Osteoblast (primary cell): ENCODE measurements around the gene TECR. TPM values are rescaled to one million over a fixed set of nuclear protein-coding genes. Genes with fewer than 3 reads are reported as not detected.

Experiments
- DNase-seq: peaks from one replicate; pipeline ENCODE4 v3.0.0; 2011; ENCODE audit warnings: low spot score, mixed read lengths; ENCODE audit not compliant: insufficient read length; ENCODE audit errors: missing footprints
- H2AFZ ChIP-seq: 2 replicates; pipeline ENCODE4 v1.6.0; 2011; ENCODE audit warnings: mild to moderate bottlenecking, low read length
- H3K27ac ChIP-seq: 2 replicates; pipeline ENCODE4 v1.5.1; 2011; ENCODE audit warnings: mild to moderate bottlenecking, low read depth, low read length, moderate library complexity
- H3K27me3 ChIP-seq: 2 replicates; pipeline ENCODE4 v1.6.0; 2012; ENCODE audit warnings: mild to moderate bottlenecking, control low read depth, inconsistent platforms, low read length, moderate library complexity; ENCODE audit not compliant: insufficient read depth
- H3K36me3 ChIP-seq: 2 replicates; pipeline ENCODE4 v1.5.1; 2011; ENCODE audit warnings: mild to moderate bottlenecking, low read length, control low read depth, moderate library complexity; ENCODE audit not compliant: insufficient read depth
- H3K4me1 ChIP-seq: 2 replicates; pipeline ENCODE4 v1.5.1; 2011; ENCODE audit warnings: mild to moderate bottlenecking, low read length, control low read depth, moderate library complexity; ENCODE audit not compliant: insufficient read depth
- H3K4me2 ChIP-seq: 2 replicates; pipeline ENCODE4 v1.6.0; 2011; ENCODE audit warnings: mild to moderate bottlenecking, low read length; ENCODE audit not compliant: insufficient read depth
- H3K4me3 ChIP-seq: fragments of 200-600 bp; sonication (generic); 3 replicates; pipeline ENCODE4 v1.5.1; 2012; ENCODE audit warnings: mild to moderate bottlenecking, low read length, inconsistent platforms; ENCODE audit not compliant: insufficient read depth
- H3K79me2 ChIP-seq: 2 replicates; pipeline ENCODE4 v1.6.0; 2012; ENCODE audit warnings: mild to moderate bottlenecking, low read length, control low read depth, inconsistent platforms; ENCODE audit not compliant: insufficient read depth
- H3K9me3 ChIP-seq: 2 replicates; pipeline ENCODE4 v1.5.1; 2011; ENCODE audit warnings: low read depth, low read length, control low read depth
- H4K20me1 ChIP-seq: 2 replicates; pipeline ENCODE4 v1.6.0; 2012; ENCODE audit warnings: mild to moderate bottlenecking, low read length, control low read depth; ENCODE audit not compliant: insufficient read depth
- total RNA-seq: library from RNA; depleted of rRNA; stranded (reverse); fragments of >200 nt; gene quantifications from 2 replicates; pipeline ENCODE4 v1.2.3, GENCODE V29; 2012
- TF ChIP-seq, protein P1 (sequence below): IDR thresholded peaks from 2 replicates; pipeline ENCODE4 v1.5.1; 2011; ENCODE audit warnings: mild to moderate bottlenecking, low read depth, low read length, moderate library complexity; ENCODE audit errors: extremely low read depth

TECR gene
- total RNA-seq, 1 donor, result 41.6 TPM

- H3K36me3 ChIP-seq, result peaks cover 21% of the 10 kb centered on the region
- H3K4me3 ChIP-seq, result peak overlapping the region; percentile 95
- H3K27me3 ChIP-seq, result no peaks in the 10 kb centered on the region
- TF ChIP-seq, protein P1, sequence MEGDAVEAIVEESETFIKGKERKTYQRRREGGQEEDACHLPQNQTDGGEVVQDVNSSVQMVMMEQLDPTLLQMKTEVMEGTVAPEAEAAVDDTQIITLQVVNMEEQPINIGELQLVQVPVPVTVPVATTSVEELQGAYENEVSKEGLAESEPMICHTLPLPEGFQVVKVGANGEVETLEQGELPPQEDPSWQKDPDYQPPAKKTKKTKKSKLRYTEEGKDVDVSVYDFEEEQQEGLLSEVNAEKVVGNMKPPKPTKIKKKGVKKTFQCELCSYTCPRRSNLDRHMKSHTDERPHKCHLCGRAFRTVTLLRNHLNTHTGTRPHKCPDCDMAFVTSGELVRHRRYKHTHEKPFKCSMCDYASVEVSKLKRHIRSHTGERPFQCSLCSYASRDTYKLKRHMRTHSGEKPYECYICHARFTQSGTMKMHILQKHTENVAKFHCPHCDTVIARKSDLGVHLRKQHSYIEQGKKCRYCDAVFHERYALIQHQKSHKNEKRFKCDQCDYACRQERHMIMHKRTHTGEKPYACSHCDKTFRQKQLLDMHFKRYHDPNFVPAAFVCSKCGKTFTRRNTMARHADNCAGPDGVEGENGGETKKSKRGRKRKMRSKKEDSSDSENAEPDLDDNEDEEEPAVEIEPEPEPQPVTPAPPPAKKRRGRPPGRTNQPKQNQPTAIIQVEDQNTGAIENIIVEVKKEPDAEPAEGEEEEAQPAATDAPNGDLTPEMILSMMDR, result no peak
- peak overlapping the region; percentile 37 for H3K27ac ChIP-seq
- DNase-seq, result peak; percentile 97
- H3K4me2 ChIP-seq, result peak overlapping the region; percentile 97
- peaks cover 17% of the 10 kb centered on the region for H4K20me1 ChIP-seq
- peaks cover 27% of the 10 kb centered on the region for H3K4me1 ChIP-seq
- no peaks in the 10 kb centered on the region for H3K9me3 ChIP-seq
- H3K79me2 ChIP-seq, result peaks cover 39% of the 10 kb centered on the region
- H2AFZ ChIP-seq, result peak overlapping the region; percentile 41
These were observed 34.3 kb upstream of the TECR start for GRCh38 chr19:14494910-14495671.

GRCh38 chr19:14495672-14496028 lies 33.7 kb upstream of the TECR start:
- Histone ChIP-seq H3K27ac (no peak overlapping the region), H3K79me2 (peaks cover 39% of the 10 kb centered on the region), H3K4me2 (peak overlapping the region; percentile 97), H3K36me3 (peaks cover 21% of the 10 kb centered on the region), H2AFZ (peak overlapping the region; percentile 41), H3K4me3 (peak overlapping the region; percentile 95), H3K27me3 (no peaks in the 10 kb centered on the region), H4K20me1 (peaks cover 17% of the 10 kb centered on the region), H3K4me1 (peaks cover 27% of the 10 kb centered on the region), H3K9me3 (no peaks in the 10 kb centered on the region)
- TF ChIP-seq, protein P1, result no peak
- DNase-seq, result no peak

DNA sequence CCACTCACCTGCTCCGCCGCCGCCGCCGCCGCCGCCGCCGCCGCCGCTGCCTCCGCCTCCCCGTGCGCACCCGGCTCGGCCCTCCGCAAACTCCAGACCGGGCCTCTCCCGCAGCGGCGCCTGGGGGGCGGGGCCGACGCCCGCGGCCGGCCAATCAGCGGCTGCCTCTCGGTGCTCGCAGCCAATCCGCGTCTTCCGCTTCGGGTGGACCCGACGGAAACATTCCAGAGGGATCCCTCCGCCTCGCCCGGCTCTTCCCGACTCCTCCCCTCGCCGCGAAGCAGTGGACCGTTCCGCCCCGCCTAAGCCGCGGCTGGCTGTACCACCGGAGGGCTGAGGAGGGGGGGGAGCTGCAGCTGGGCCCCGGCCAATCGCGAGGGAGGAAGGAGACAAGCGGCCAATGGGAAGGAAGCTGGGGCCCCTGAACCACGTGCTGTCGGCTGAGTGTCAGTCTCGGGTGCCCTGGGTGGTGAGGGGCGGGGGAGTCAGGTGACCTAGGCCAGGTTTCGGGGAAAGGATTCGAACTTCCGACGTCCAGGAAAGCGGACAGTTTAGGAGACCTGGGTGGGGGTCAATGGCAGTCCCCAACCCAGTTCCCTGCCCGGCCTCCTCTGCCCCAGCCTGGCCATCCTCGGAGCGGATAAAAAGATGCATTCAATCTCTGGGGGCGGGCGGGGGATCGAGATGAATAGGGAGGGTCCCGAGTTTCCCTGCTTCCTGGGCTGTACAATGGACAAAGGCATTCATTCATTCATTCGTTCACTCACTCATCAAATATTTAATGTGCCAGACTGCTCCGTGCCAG lies 33.2 kb upstream of the TECR start, which contains the start of gene GIPC1:
TSS of gene GIPC1 (minus strand) at position 99 of the 805 bp plus-strand sequence. CDS start 13,151 bp downstream, outside the sequence.
- peaks cover 27% of the 10 kb centered on the region for H3K4me1 ChIP-seq
- TF ChIP-seq, protein P1, result no peak
- peak within 1 kb of the TSS; percentile 95 for H3K4me3 ChIP-seq
- peaks cover 17% of the 10 kb centered on the region for H4K20me1 ChIP-seq
- DNase-seq, result peak; percentile 100
- H3K79me2 ChIP-seq, result peaks cover 39% of the 10 kb centered on the region
- peak within 1 kb of the TSS; percentile 71 for H2AFZ ChIP-seq
- H3K9me3 ChIP-seq, result no peaks in the 10 kb centered on the region
- H3K4me2 ChIP-seq, result peak within 1 kb of the TSS; percentile 97
- H3K36me3 ChIP-seq, result peaks cover 17% of the 10 kb centered on the region
- H3K27ac ChIP-seq, result peak within 1 kb of the TSS; percentile 56
- H3K27me3 ChIP-seq, result no peaks in the 10 kb centered on the region

GRCh38 chr19:14496834-14497227 lies 32.6 kb upstream of the TECR start:
- Histone ChIP-seq H3K9me3 (no peaks in the 10 kb centered on the region), H3K4me1 (peaks cover 27% of the 10 kb centered on the region), H3K79me2 (peaks cover 36% of the 10 kb centered on the region), H3K27me3 (no peaks in the 10 kb centered on the region), H3K4me3 (peak overlapping the region; percentile 95), H3K4me2 (peak overlapping the region; percentile 88), H3K36me3 (peaks cover 12% of the 10 kb centered on the region), H4K20me1 (peaks cover 17% of the 10 kb centered on the region), H2AFZ (peak overlapping the region; percentile 71), H3K27ac (no peak overlapping the region)
- peak; percentile 15 for DNase-seq
- TF ChIP-seq, protein P1, result no peak
